ENCODE data around the gene PPP4R4. TPM values are rescaled to one million over a fixed set of nuclear protein-coding genes. Genes with fewer than 3 reads are reported as not detected.

Gene PPP4R4
- total RNA-seq = 2.5 and 3.1 TPM in 2 replicates

GRCh38 chr14:94173885-94174603 lies at the start of gene PPP4R4:
Gene PPP4R4, plus strand, starts transcription at chr14:94174322. Its CDS starts 144 bp downstream, at chr14:94174466.

GRCh38 chr14:94129111-94129757 lies 44.9 kb upstream of the PPP4R4 start, which contains the start of gene IFI27L2:
Gene IFI27L2, minus strand, starts transcription at chr14:94129604. Its CDS starts 40 bp downstream, at chr14:94129564.

GRCh38 chr14:94292872-94293577 lies 118.9 kb downstream of the PPP4R4 start, which contains the start of gene SERPINA10:
Gene SERPINA10, minus strand, starts transcription at chr14:94293268. Its CDS starts 2,675 bp downstream, at chr14:94290593.

GRCh38 chr14:94322648-94323570 lies 148.8 kb downstream of the PPP4R4 start, which contains the start of gene SERPINA6:
Gene SERPINA6, minus strand, starts transcription at chr14:94323336. Its CDS starts 8,688 bp downstream, at chr14:94314648.

Other genes starting within 250 kb of the PPP4R4 start
- gene FAM181A, start 247.0 kb upstream of the PPP4R4 start, total RNA-seq = not detected in 2 replicates
- under 0.01 and 2.3 TPM in 2 replicates for gene ASB2, start 197.8 kb upstream of the PPP4R4 start, total RNA-seq
- gene CCDC197, start 177.0 kb upstream of the PPP4R4 start, total RNA-seq = not detected in 2 replicates
- 1.5 and 2.0 TPM in 2 replicates for gene OTUB2, start 148.0 kb upstream of the PPP4R4 start, total RNA-seq
- gene DDX24, start 93.1 kb upstream of the PPP4R4 start, total RNA-seq = 163 and 174 TPM in 2 replicates
- 21.7 and 24.7 TPM in 2 replicates for gene IFI27L1, start 93.0 kb upstream of the PPP4R4 start, total RNA-seq
- gene IFI27, start 63.6 kb upstream of the PPP4R4 start, total RNA-seq = 55.8 and 125 TPM in 2 replicates
- gene IFI27L2, start 44.7 kb upstream of the PPP4R4 start, total RNA-seq = 91.6 and 110 TPM in 2 replicates
- gene SERPINA10, start 118.9 kb downstream of the PPP4R4 start, total RNA-seq = under 0.01 TPM in 1 of 2 replicates, not detected in the other
- gene SERPINA6, start 149.0 kb downstream of the PPP4R4 start, total RNA-seq = not detected in 2 replicates
- not detected in 2 replicates for gene SERPINA2, start 192.4 kb downstream of the PPP4R4 start, total RNA-seq
- gene SERPINA1, start 214.3 kb downstream of the PPP4R4 start, total RNA-seq = under 0.01 and 0.19 TPM in 2 replicates

Data from regular cardiac myocyte (primary cell).